H1 (cell line): ENCODE data around the gene TMEM120B. TPM values are rescaled to one million over a fixed set of nuclear protein-coding genes. Genes with fewer than 3 reads are reported as not detected.
A peak's percentile ranks its signal among the peaks of the same experiment; 100 is the strongest.

Source experiments
- BCL11A ChIP-seq, 2 experiments: IDR thresholded peaks; one replicate each; pipeline ENCODE4 v1.6.1; 2011; ENCODE audit warnings: low read depth in 2 of 2, low read length in 2 of 2, mild to moderate bottlenecking in 2 of 2
- CBX5 ChIP-seq: fragments of 300-800, 300-1000 bp; sonication (generic); IDR thresholded peaks from 2 replicates; pipeline ENCODE4 v1.7.1; 2016; ENCODE audit warnings: antibody characterized with exemption, low read length, low read depth
- CBX8 ChIP-seq: fragments of 300-800, 300-1000 bp; sonication (generic); IDR thresholded peaks from 2 replicates; pipeline ENCODE4 v1.7.1; 2016; ENCODE audit warnings: low read depth, low read length, borderline replicate concordance
- FOSL1 ChIP-seq: IDR thresholded peaks from 2 replicates; pipeline ENCODE4 v1.6.1; 2011; ENCODE audit warnings: mild to moderate bottlenecking, low read depth, low read length, moderate library complexity; ENCODE audit not compliant: insufficient read depth
- JUND ChIP-seq: IDR thresholded peaks from 2 replicates; pipeline ENCODE4 v1.6.1; 2011; ENCODE audit warnings: mild to moderate bottlenecking, improper control_type of control experiment, low read length
- KDM4A ChIP-seq: IDR thresholded peaks from one replicate; pipeline ENCODE4 v1.7.1; 2012; ENCODE audit warnings: low read depth, mild to moderate bottlenecking, moderate library complexity, low read length, inconsistent platforms; ENCODE audit not compliant: severe bottlenecking
- MAFK ChIP-seq: IDR thresholded peaks from 2 replicates; pipeline ENCODE4 v1.6.1; 2012; ENCODE audit warnings: low read depth, mild to moderate bottlenecking, improper control_type of control experiment, low read length
- NANOG ChIP-seq: IDR thresholded peaks from 2 replicates; pipeline ENCODE4 v1.6.1; 2011; ENCODE audit warnings: low read length, low read depth, mild to moderate bottlenecking, inconsistent platforms; ENCODE audit not compliant: insufficient read depth, poor library complexity, severe bottlenecking
- NRF1 ChIP-seq: IDR thresholded peaks from 2 replicates; pipeline ENCODE4 v1.6.1; 2011; ENCODE audit warnings: mild to moderate bottlenecking, low read depth, low read length, improper control_type of control experiment
- RAD21 ChIP-seq, 2 experiments: IDR thresholded peaks in 1 of 2; conservative IDR thresholded peaks in 1 of 2; 2 replicates each; pipeline ENCODE4 v1.6.1; 2011; ENCODE audit warnings: low read depth in 2 of 2, low read length in 2 of 2, improper control_type of control experiment in 1 of 2, inconsistent platforms in 1 of 2, mild to moderate bottlenecking in 1 of 2, moderate library complexity in 1 of 2
- RNF2 ChIP-seq: fragments of 200-900, 300-1000 bp; sonication (generic); IDR thresholded peaks from 2 replicates; pipeline ENCODE4 v1.7.1; 2016; ENCODE audit warnings: borderline replicate concordance, low read depth, mild to moderate bottlenecking, antibody characterized with exemption, low read length; ENCODE audit not compliant: poor library complexity, severe bottlenecking; ENCODE audit errors: missing control alignments
- SIN3A ChIP-seq, 2 experiments: IDR thresholded peaks in 1 of 2; conservative IDR thresholded peaks in 1 of 2; 2 replicates each; pipeline ENCODE4 v1.6.1; 2011 to 2012; ENCODE audit warnings: low read length in 2 of 2, improper control_type of control experiment in 1 of 2, low read depth in 1 of 2, mild to moderate bottlenecking in 1 of 2
- TAF1 ChIP-seq: IDR thresholded peaks from 2 replicates; pipeline ENCODE4 v1.6.1; 2011; ENCODE audit warnings: mild to moderate bottlenecking, low read depth, low read length
- YY1 ChIP-seq: IDR thresholded peaks from 2 replicates; pipeline ENCODE4 v1.6.1; 2011; ENCODE audit warnings: low read depth, mild to moderate bottlenecking, low read length
- ZNF274 ChIP-seq: IDR thresholded peaks from 2 replicates; pipeline ENCODE4 v1.7.0; 2012; ENCODE audit warnings: low read length, borderline replicate concordance; ENCODE audit errors: extremely low read depth
- polyA plus RNA-seq, 7 experiments: library from polyadenylated mRNA; depleted of rRNA in 3 of 7; stranded (reverse) in 5 of 7; unstranded in 2 of 7; fragments of >200 nt in 5 of 7; fragments of 200-250 nt in 2 of 7; gene quantifications; 1 replicate in 5 of 7; 2 replicates in 1 of 7; 4 replicates in 1 of 7; pipeline versions ENCODE4 v1.2.1 to v1.2.3, GENCODE V29; 2011 to 2013; ENCODE audit warnings: missing spikeins in 2 of 7, mixed read lengths in 2 of 7
- total RNA-seq: library from RNA; stranded (reverse); fragmentation: NEBNext Ultra II Directional; extraction: Animal tissue kit (Norgen Biotek cat#: 25700); gene quantifications from 2 replicates; pipeline ENCODE4 v1.2.1, GENCODE V29; 2021
- TF ChIP-seq, protein P1 (sequence below): IDR thresholded peaks from 2 replicates; pipeline ENCODE4 v1.6.1; 2011; ENCODE audit warnings: low read length, improper control_type of control experiment
- TF ChIP-seq, protein P2 (sequence below): IDR thresholded peaks from 2 replicates; pipeline ENCODE4 v1.6.1; 2012; ENCODE audit warnings: low read length, inconsistent platforms

TMEM120B gene
- total and polyA plus RNA-seq, 2 of the 8 experiments (the other 6 are each of a cell fraction or from before 2014, with no cell fraction given) = 22.0 to 29.1 TPM

GRCh38 chr12:121776190-121777098 lies 63.9 kb downstream of the TMEM120B start (continued):
- no peak for TF ChIP-seq FOSL1
- peak; percentile 46 to 65 for TF ChIP-seq RAD21 (IDR thresholded peaks at IDR 0.05 in 1 of 2, conservative IDR thresholded peaks at IDR 0.05 in 1 of 2; ENCODE audit: low read depth in 2 of 2, low read length in 2 of 2)
- TF ChIP-seq YY1 = no peak
- TF ChIP-seq, protein P1, sequence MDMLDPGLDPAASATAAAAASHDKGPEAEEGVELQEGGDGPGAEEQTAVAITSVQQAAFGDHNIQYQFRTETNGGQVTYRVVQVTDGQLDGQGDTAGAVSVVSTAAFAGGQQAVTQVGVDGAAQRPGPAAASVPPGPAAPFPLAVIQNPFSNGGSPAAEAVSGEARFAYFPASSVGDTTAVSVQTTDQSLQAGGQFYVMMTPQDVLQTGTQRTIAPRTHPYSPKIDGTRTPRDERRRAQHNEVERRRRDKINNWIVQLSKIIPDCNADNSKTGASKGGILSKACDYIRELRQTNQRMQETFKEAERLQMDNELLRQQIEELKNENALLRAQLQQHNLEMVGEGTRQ = no peak
- TF ChIP-seq, protein P2, sequence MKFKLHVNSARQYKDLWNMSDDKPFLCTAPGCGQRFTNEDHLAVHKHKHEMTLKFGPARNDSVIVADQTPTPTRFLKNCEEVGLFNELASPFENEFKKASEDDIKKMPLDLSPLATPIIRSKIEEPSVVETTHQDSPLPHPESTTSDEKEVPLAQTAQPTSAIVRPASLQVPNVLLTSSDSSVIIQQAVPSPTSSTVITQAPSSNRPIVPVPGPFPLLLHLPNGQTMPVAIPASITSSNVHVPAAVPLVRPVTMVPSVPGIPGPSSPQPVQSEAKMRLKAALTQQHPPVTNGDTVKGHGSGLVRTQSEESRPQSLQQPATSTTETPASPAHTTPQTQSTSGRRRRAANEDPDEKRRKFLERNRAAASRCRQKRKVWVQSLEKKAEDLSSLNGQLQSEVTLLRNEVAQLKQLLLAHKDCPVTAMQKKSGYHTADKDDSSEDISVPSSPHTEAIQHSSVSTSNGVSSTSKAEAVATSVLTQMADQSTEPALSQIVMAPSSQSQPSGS = no peak
- TF ChIP-seq SIN3A (conservative IDR thresholded peaks at IDR 0.05 in 1 of 2, IDR thresholded peaks at IDR 0.05 in 1 of 2; ENCODE audit: low read depth in 1 of 2, low read length in 2 of 2) = no peak
- TF ChIP-seq NANOG = no peak
- TF ChIP-seq ZNF274 = no peak
- no peak for TF ChIP-seq KDM4A
- TF ChIP-seq NRF1 = no peak
- TF ChIP-seq JUND = 0 out of 2 replicates have a peak, but pooled peaks have one; percentile 6
- TF ChIP-seq TAF1 = no peak
- TF ChIP-seq CBX5 = no peak
- TF ChIP-seq MAFK = no peak
- no peak for TF ChIP-seq CBX8
- no peak for TF ChIP-seq RNF2
- no peak for TF ChIP-seq BCL11A (IDR thresholded peaks at IDR 0.05; ENCODE audit: low read depth in 2 of 2, low read length in 2 of 2)
